Sigmoid colon (tissue), 7 donors: ENCODE data around the gene CNPY4. TPM values are rescaled to one million over a fixed set of nuclear protein-coding genes. Genes with fewer than 3 reads are reported as not detected.
"Not testable (repeated sequence)": the region's sequence is repeated elsewhere in the genome, so short reads cannot be mapped to it uniquely, and the experiment has no call there.

Source experiments
- DNase-seq: peaks from one replicate; pipeline ENCODE4 v3.0.0-alpha.2; 2019
- H3K27ac ChIP-seq, 4 donors: fragments of 200-600 bp; sonication (generic); one replicate each; pipeline ENCODE4 v1.5.1; 2016 to 2019; ENCODE audit warnings: mild to moderate bottlenecking in 1 of 4
- H3K27me3 ChIP-seq, 3 donors: fragments of 200-600 bp; sonication (generic); one replicate each; pipeline ENCODE4 v1.5.1; 2019; ENCODE audit warnings: mild to moderate bottlenecking in 1 of 3
- H3K36me3 ChIP-seq, 4 donors: fragments of 200-600 bp; sonication (generic); one replicate each; pipeline ENCODE4 v1.5.1; 2016 to 2019
- H3K4me1 ChIP-seq, 4 donors: fragments of 200-600 bp; sonication (generic); one replicate each; pipeline ENCODE4 v1.5.1; 2017 to 2019
- H3K4me3 ChIP-seq, 4 donors: fragments of 200-600 bp; sonication (generic); one replicate each; pipeline ENCODE4 v1.5.1; 2017 to 2019; ENCODE audit warnings: mild to moderate bottlenecking in 2 of 4, moderate library complexity in 1 of 4
- H3K9me3 ChIP-seq, 4 donors: fragments of 200-600 bp in 3 of 4; sonication (generic) in 3 of 4; one replicate each; pipeline versions ENCODE4 v1.5.1 to v1.6.1; 2013 to 2019
- CTCF ChIP-seq, 4 experiments: fragments of 450-650 bp in 3 of 4; fragments of 200-600 bp in 1 of 4; IDR thresholded peaks; one replicate each; pipeline ENCODE4 v1.5.1; 2016 to 2019; ENCODE audit warnings: antibody characterized with exemption in 4 of 4, mild to moderate bottlenecking in 3 of 4, moderate library complexity in 2 of 4
- EP300 ChIP-seq, 4 donors: sonication (generic); formaldehyde crosslinking; IDR thresholded peaks; one replicate each; pipeline ENCODE4 v1.6.1; 2017; ENCODE audit warnings: antibody characterized with exemption in 4 of 4
- POLR2A ChIP-seq, 2 donors: fragments of 450-650 bp; IDR thresholded peaks; one replicate each; pipeline ENCODE4 v1.6.1; 2016; ENCODE audit warnings: antibody characterized with exemption in 2 of 2, mild to moderate bottlenecking in 2 of 2, moderate library complexity in 2 of 2
- POLR2AphosphoS5 ChIP-seq, 4 donors: sonication (generic); formaldehyde crosslinking; IDR thresholded peaks; one replicate each; pipeline ENCODE4 v1.6.1; 2017; ENCODE audit warnings: antibody characterized with exemption in 4 of 4
- WGBS, 2 donors: extraction: QIAGEN DNeasy Blood & Tissue Kit; methylation state at CpG; one replicate each; pipeline ENCODE4 v1.1.7; 2013; 5-methylcytosine and 5-hydroxymethylcytosine counted together
- intact Hi-C: fragments of 100-400 bp; cut with DNase I; formaldehyde crosslinking; loops from one replicate; pipeline ENCODE4 v1.15.1; 2023
- polyA plus RNA-seq, 3 donors: library from polyadenylated mRNA; stranded (reverse); fragments of 200-250 nt; gene quantifications; one replicate each; pipeline ENCODE4 v1.2.3, GENCODE V29; 2013
- total RNA-seq, 4 donors: library from RNA; depleted of rRNA; stranded (reverse); fragments of >200 nt; gene quantifications; one replicate each; pipeline ENCODE4 v1.1.0, GENCODE V29; 2016
- donor health status: healthy with polysubstance abuse.
- donor health status: Bipolar disorder and iron deficiency.
- donor health status: healthy.

CNPY4 gene
- total and polyA plus RNA-seq, 7 donors = 4.4 to 26.6 (median 14.2) TPM

GRCh38 chr7:100132697-100133151 is 13.3 kb downstream of the CNPY4 start:
- WGBS, 2 donors = 26 to 34% methylated on average over 3 of the region's 3 CpGs
- no peaks in the 10 kb centered on the region for H3K9me3 ChIP-seq
- peaks cover 0 to 22% (median 11%) of the 10 kb centered on the region in 4 donors for H3K4me1 ChIP-seq
- H3K4me3 ChIP-seq = no peak overlapping the region
- H3K27me3 ChIP-seq = no peaks in the 10 kb centered on the region
- no peak overlapping the region for H3K27ac ChIP-seq
- H3K36me3 ChIP-seq = no peaks in the 10 kb centered on the region
- intact Hi-C loops = loop anchor here (2.0 kb wide), 1 partner anchor 84 kb away; no protein-coding TSS in a partner anchor
- TF ChIP-seq CTCF (IDR thresholded peaks at IDR 0.05) (peak; percentile 85 to 89 (median 86)), POLR2A (IDR thresholded peaks at IDR 0.05) (no peak), EP300 (IDR thresholded peaks at IDR 0.05) (no peak), POLR2AphosphoS5 (IDR thresholded peaks at IDR 0.05) (no peak)
- no peak for DNase-seq

DNA sequence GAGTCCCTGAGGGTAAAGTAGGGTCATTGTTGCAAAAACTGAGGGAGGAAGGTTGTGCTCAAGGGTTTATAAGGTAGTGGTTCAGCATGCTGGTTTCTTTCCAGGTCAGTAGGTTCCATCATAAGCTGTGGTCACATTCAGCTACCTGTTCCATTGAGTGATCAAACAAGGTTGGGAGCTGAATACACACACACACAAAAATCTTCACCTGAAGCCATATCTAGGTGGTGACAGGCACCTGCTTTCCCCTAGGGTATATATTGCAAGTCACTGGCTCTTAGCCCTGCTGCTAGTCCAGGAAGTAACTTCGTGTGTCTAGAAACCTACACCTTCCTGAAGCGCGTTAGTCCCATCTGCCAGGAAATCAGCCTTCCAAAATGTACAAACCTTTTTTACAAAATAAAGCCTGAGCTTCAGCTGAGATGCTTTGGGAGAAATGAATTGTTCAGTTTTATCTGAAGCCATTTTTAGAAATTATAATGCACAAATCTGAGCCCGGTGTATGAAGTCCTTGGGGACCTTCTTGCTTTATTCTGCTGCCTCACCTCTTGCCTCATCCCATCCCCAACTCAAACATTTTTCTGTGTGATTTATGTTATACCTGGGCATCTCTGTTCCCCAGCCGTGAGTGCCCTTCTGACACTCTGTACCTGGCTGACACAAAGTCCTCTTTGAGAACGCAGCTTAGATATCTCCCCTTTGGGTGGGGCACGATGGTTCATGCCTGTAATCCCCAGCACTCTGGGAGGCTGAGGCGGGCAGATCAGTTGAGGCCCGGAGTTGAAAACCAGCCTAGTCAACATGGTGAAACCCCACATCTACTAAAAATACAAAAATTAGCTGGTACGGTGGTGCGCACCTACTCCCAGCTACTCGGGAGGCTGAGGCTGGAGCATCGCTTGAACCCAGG is 18.7 kb downstream of the CNPY4 start:
- Histone ChIP-seq H3K4me3 (no peak overlapping the region), H3K36me3 (no peaks in the 10 kb centered on the region), H3K9me3 (no peaks in the 10 kb centered on the region), H3K4me1 (no peaks in the 10 kb centered on the region), H3K27me3 (no peaks in the 10 kb centered on the region), H3K27ac (no peak overlapping the region)
- DNase-seq = no peak
- TF ChIP-seq CTCF (IDR thresholded peaks at IDR 0.05) (no peak), POLR2AphosphoS5 (IDR thresholded peaks at IDR 0.05) (no peak), EP300 (IDR thresholded peaks at IDR 0.05) (no peak), POLR2A (IDR thresholded peaks at IDR 0.05) (no peak)
- WGBS, 2 donors = 43 to 65% methylated on average over 13 of the region's 13 CpGs
- intact Hi-C loops = no loop called here

GRCh38 chr7:100141555-100141949 is 22.1 kb downstream of the CNPY4 start:
- Histone ChIP-seq H3K4me1 (no peaks in the 10 kb centered on the region), H3K9me3 (no peaks in the 10 kb centered on the region), H3K27me3 (no peaks in the 10 kb centered on the region), H3K36me3 (no peaks in the 10 kb centered on the region), H3K4me3 (no peak overlapping the region), H3K27ac (no peak overlapping the region)
- DNase-seq = no peak
- 16 to 55% methylated on average over 3 of the region's 3 CpGs for WGBS, 2 donors
- no peak for TF ChIP-seq CTCF (IDR thresholded peaks at IDR 0.05)
- TF ChIP-seq POLR2A (IDR thresholded peaks at IDR 0.05) = no peak
- TF ChIP-seq POLR2AphosphoS5 (IDR thresholded peaks at IDR 0.05) = no peak
- no peak for TF ChIP-seq EP300 (IDR thresholded peaks at IDR 0.05)
- intact Hi-C loops = no loop called here

- intact Hi-C loops = no loop called here
- TF ChIP-seq POLR2AphosphoS5 (IDR thresholded peaks at IDR 0.05) = no peak
- TF ChIP-seq POLR2A (IDR thresholded peaks at IDR 0.05) = no peak
- TF ChIP-seq CTCF (IDR thresholded peaks at IDR 0.05) = no peak
- TF ChIP-seq EP300 (IDR thresholded peaks at IDR 0.05) = no peak
- H3K36me3 ChIP-seq = no peaks in the 10 kb centered on the region
- no peak overlapping the region for H3K27ac ChIP-seq
- H3K4me3 ChIP-seq = no peak overlapping the region
- no peaks in the 10 kb centered on the region for H3K27me3 ChIP-seq
- no peaks in the 10 kb centered on the region for H3K9me3 ChIP-seq
- 95 to 98% methylated on average over 3 of the region's 3 CpGs for WGBS, 2 donors
- no peak for DNase-seq
- no peaks in the 10 kb centered on the region for H3K4me1 ChIP-seq
These were observed 23.0 kb downstream of the CNPY4 start for GRCh38 chr7:100142461-100142860.

- intact Hi-C loops = not testable (repeated sequence)
- 94% methylated on average over 4 of the region's 4 CpGs for WGBS, 2 donors
These were observed 26.9 kb downstream of the CNPY4 start for GRCh38 chr7:100146350-100146749.

More at GRCh38 chr7:100146350-100146749, 26.9 kb downstream of the CNPY4 start:
- H3K9me3 ChIP-seq, DNase-seq, H3K27me3 ChIP-seq, H3K36me3 ChIP-seq, H3K4me3 ChIP-seq, H3K27ac ChIP-seq: not testable (repeated sequence)
- peaks cover 0 to 18% (median 16%) of the 10 kb centered on the region in 4 donors for H3K4me1 ChIP-seq
